ENCODE results near the gene C1QTNF12.

Gene C1QTNF12

GRCh38 chr1:1278620-1279019 is 32.1 kb upstream of the C1QTNF12 start:
- Histone ChIP-seq H3K79me2 (ENCODE audit: insufficient read depth, low read depth) (no peaks in the 10 kb centered on the region), H3K27ac (no peak overlapping the region), H4K20me1 (ENCODE audit: insufficient read depth) (no peaks in the 10 kb centered on the region), H3K4me2 (no peak overlapping the region), H3K36me3 (ENCODE audit: insufficient read depth) (no peaks in the 10 kb centered on the region), H3K4me3 (IDR thresholded peaks at IDR 0.05; ENCODE audit: insufficient read depth, low read depth, low read length) (no peak overlapping the region), H2AFZ (ENCODE audit: low read depth) (no peak overlapping the region), H3K27me3 (ENCODE audit: insufficient read depth, low read depth) (peaks cover 6% of the 10 kb centered on the region; the same call in 1 of the 2 replicates), H3K4me1 (ENCODE audit: low read depth, poor library complexity, severe bottlenecking) (peaks cover 1% of the 10 kb centered on the region), H3K9ac (no peak overlapping the region)
- TF ChIP-seq CTCF (conservative IDR thresholded peaks at IDR 0.05; ENCODE audit: low read depth, low read length) = no peak

- no peak for TF ChIP-seq CTCF (conservative IDR thresholded peaks at IDR 0.05; ENCODE audit: low read depth, low read length)
- Histone ChIP-seq H3K4me1 (ENCODE audit: low read depth, poor library complexity, severe bottlenecking) (peaks cover 14% of the 10 kb centered on the region), H3K27ac (no peak overlapping the region), H3K36me3 (ENCODE audit: insufficient read depth) (0 out of 2 replicates have a peak, but pooled peaks cover 3% of the 10 kb centered on the region), H3K4me2 (no peak overlapping the region), H3K4me3 (IDR thresholded peaks at IDR 0.05; ENCODE audit: insufficient read depth, low read depth, low read length) (no peak overlapping the region), H2AFZ (ENCODE audit: low read depth) (no peak overlapping the region), H3K79me2 (ENCODE audit: insufficient read depth, low read depth) (peaks cover 26% of the 10 kb centered on the region), H3K27me3 (ENCODE audit: insufficient read depth, low read depth) (no peaks in the 10 kb centered on the region; the same call in 1 of the 2 replicates), H3K9ac (no peak overlapping the region), H4K20me1 (ENCODE audit: insufficient read depth) (peaks cover 4% of the 10 kb centered on the region; the same call in 1 of the 2 replicates)
Observed at GRCh38 chr1:1275836-1276235, 29.3 kb upstream of the C1QTNF12 start.

GRCh38 chr1:1274931-1275431 is 28.5 kb upstream of the C1QTNF12 start:
- 0 out of 2 replicates have a peak, but pooled peaks cover 3% of the 10 kb centered on the region for H3K36me3 ChIP-seq (ENCODE audit: insufficient read depth)
- H3K4me3 ChIP-seq (IDR thresholded peaks at IDR 0.05; ENCODE audit: insufficient read depth, low read depth, low read length) = no peak overlapping the region
- H3K27me3 ChIP-seq (ENCODE audit: insufficient read depth, low read depth) = no peaks in the 10 kb centered on the region; the same call in 1 of the 2 replicates
- H3K9ac ChIP-seq = no peak overlapping the region
- H3K27ac ChIP-seq = no peak overlapping the region
- H2AFZ ChIP-seq (ENCODE audit: low read depth) = peak overlapping the region; percentile 93; the same call in 1 of the 2 replicates
- peaks cover 34% of the 10 kb centered on the region for H3K79me2 ChIP-seq (ENCODE audit: insufficient read depth, low read depth)
- H3K4me1 ChIP-seq (ENCODE audit: low read depth, poor library complexity, severe bottlenecking) = peaks cover 14% of the 10 kb centered on the region
- peaks cover 4% of the 10 kb centered on the region; the same call in 1 of the 2 replicates for H4K20me1 ChIP-seq (ENCODE audit: insufficient read depth)
- no peak for TF ChIP-seq CTCF (conservative IDR thresholded peaks at IDR 0.05; ENCODE audit: low read depth, low read length)
- no peak overlapping the region for H3K4me2 ChIP-seq

GRCh38 chr1:1274299-1274930 is 27.9 kb upstream of the C1QTNF12 start:
- Histone ChIP-seq H3K4me1 (ENCODE audit: low read depth, poor library complexity, severe bottlenecking) (peaks cover 14% of the 10 kb centered on the region), H4K20me1 (ENCODE audit: insufficient read depth) (peaks cover 4% of the 10 kb centered on the region; the same call in 1 of the 2 replicates), H3K36me3 (ENCODE audit: insufficient read depth) (0 out of 2 replicates have a peak, but pooled peaks cover 3% of the 10 kb centered on the region), H3K4me2 (peak overlapping the region; percentile 90), H3K4me3 (IDR thresholded peaks at IDR 0.05; ENCODE audit: insufficient read depth, low read depth, low read length) (peak overlapping the region; percentile 59), H3K79me2 (ENCODE audit: insufficient read depth, low read depth) (peaks cover 40% of the 10 kb centered on the region), H3K27me3 (ENCODE audit: insufficient read depth, low read depth) (no peaks in the 10 kb centered on the region; the same call in 1 of the 2 replicates), H2AFZ (ENCODE audit: low read depth) (peak overlapping the region; percentile 93), H3K9ac (peak overlapping the region; percentile 62; the same call in 1 of the 2 replicates), H3K27ac (no peak overlapping the region)
- TF ChIP-seq CTCF (conservative IDR thresholded peaks at IDR 0.05; ENCODE audit: low read depth, low read length) = no peak
